GM12873 (cell line): ENCODE data around the gene KANK4.

Experiments used
- CTCF ChIP-seq: IDR thresholded peaks from 2 replicates; pipeline ENCODE4 v1.5.1; 2012; ENCODE audit warnings: low read depth, mild to moderate bottlenecking, moderate library complexity, low read length, control low read depth; ENCODE audit not compliant: insufficient read depth; ENCODE audit errors: missing control alignments

KANK4 gene

GRCh38 chr1:62311473-62311943, 7.7 kb downstream of the KANK4 start:
- TF ChIP-seq CTCF, result no peak

GRCh38 chr1:62309906-62310305, 9.3 kb downstream of the KANK4 start:
- TF ChIP-seq CTCF, result no peak

GRCh38 chr1:62308606-62309005, 10.6 kb downstream of the KANK4 start:
- TF ChIP-seq CTCF, result no peak

GRCh38 chr1:62307895-62308492, 11.2 kb downstream of the KANK4 start:
- no peak for TF ChIP-seq CTCF

- no peak for TF ChIP-seq CTCF
Observed at GRCh38 chr1:62307446-62307845, 11.8 kb downstream of the KANK4 start.

GRCh38 chr1:62306065-62306464, 13.2 kb downstream of the KANK4 start:
- TF ChIP-seq CTCF, result no peak

- TF ChIP-seq CTCF, result no peak
Observed at GRCh38 chr1:62304975-62305374, 14.3 kb downstream of the KANK4 start.
